Activated B cell treated with CpG ODN at 0.5 μM for 24 hours (primary cell): ENCODE measurements around the gene STX4. TPM values are rescaled to one million over a fixed set of nuclear protein-coding genes. Genes with fewer than 3 reads are reported as not detected.
A peak's percentile ranks its signal among the peaks of the same experiment; 100 is the strongest.

Experiments used
- ATAC-seq: fragments of 200-7000 bp; cut with Tn5 transposase; one replicate; pipeline ENCODE4 v1.10.0; 2021; ENCODE audit warnings: low read depth, mild to moderate bottlenecking, moderate library complexity
- CTCF ChIA-PET: fragments of 350-600 bp; sonication (Branson Sonifier 250); formaldehyde crosslinking; loops from one replicate; lab custom pipeline; 2021; ENCODE audit warnings: antibody characterized with exemption; lab: Charles Lee
- POLR2A ChIA-PET: fragments of 350-600 bp; sonication (Branson Sonifier 250); formaldehyde crosslinking; loops from one replicate; lab custom pipeline; 2021; ENCODE audit warnings: antibody characterized with exemption; lab: Charles Lee
- DNase-seq: peaks from one replicate; pipeline ENCODE4 v3.0.0; 2022
- H3K27ac Mint-ChIP-seq: one replicate; pipeline ENCODE4 v1.8.0; 2020; ENCODE audit warnings: mixed read lengths
- H3K27me3 Mint-ChIP-seq: one replicate; pipeline ENCODE4 v1.8.0; 2021; ENCODE audit warnings: mixed read lengths
- H3K36me3 Mint-ChIP-seq: one replicate; pipeline ENCODE4 v1.8.0; 2021; ENCODE audit warnings: low read depth, mixed read lengths
- H3K4me1 Mint-ChIP-seq: one replicate; pipeline ENCODE4 v1.8.0; 2021; ENCODE audit warnings: mixed read lengths
- H3K4me3 Mint-ChIP-seq: one replicate; pipeline ENCODE4 v1.8.0; 2020; ENCODE audit warnings: mild to moderate bottlenecking, mixed read lengths
- H3K9me3 Mint-ChIP-seq: one replicate; pipeline ENCODE4 v1.8.0; 2020; ENCODE audit warnings: mixed read lengths
- CTCF ChIP-seq: fragments of 200-600 bp; IDR thresholded peaks from one replicate; pipeline ENCODE4 v1.8.0; 2022; ENCODE audit warnings: antibody characterized with exemption, mild to moderate bottlenecking
- intact Hi-C: fragments of 100-400 bp; cut with micrococcal nuclease; formaldehyde crosslinking; loops from one replicate; pipeline ENCODE4 v1.15.1; 2024
- total RNA-seq: library from RNA; stranded (reverse); gene quantifications from 2 replicates; pipeline ENCODE4 v1.2.3, GENCODE V29; 2022

STX4 gene
- total RNA-seq, 1 donor from 2014 or later, result 107 TPM

GRCh38 chr16:31063495-31063842, 30.1 kb downstream of the STX4 start:
- DNase-seq, result no peak
- POLR2A ChIA-PET, result interaction anchor here (2.5 kb wide), 1 partner anchor 10 kb away, joined by 8 read pairs; the partner anchor contains the start of genes ZNF646 and ZNF668
- ATAC-seq, result no peak
- H3K27ac Mint-ChIP-seq, result no peak overlapping the region
- H3K36me3 Mint-ChIP-seq, result peaks cover 27% of the 10 kb centered on the region
- intact Hi-C loops, result no loop called here
- no peak overlapping the region for H3K4me3 Mint-ChIP-seq
- peaks cover 4% of the 10 kb centered on the region for H3K4me1 Mint-ChIP-seq
- TF ChIP-seq CTCF, result no peak
- H3K27me3 Mint-ChIP-seq, result no peaks in the 10 kb centered on the region
- no peaks in the 10 kb centered on the region for H3K9me3 Mint-ChIP-seq
- CTCF ChIA-PET, result no interaction called here

- no peaks in the 10 kb centered on the region for H3K27me3 Mint-ChIP-seq
- intact Hi-C loops, result no loop called here
- H3K4me1 Mint-ChIP-seq, result peaks cover 7% of the 10 kb centered on the region
- no peaks in the 10 kb centered on the region for H3K9me3 Mint-ChIP-seq
- no peak overlapping the region for H3K27ac Mint-ChIP-seq
- ChIA-PET CTCF (no interaction called here), POLR2A (interaction anchor here (1.1 to 2.5 kb wide), 2 partner anchors 10 to 13 kb away, joined by 3 to 8 read pairs; partner anchors contain the start of genes ZNF646 and ZNF668)
- ATAC-seq (no peak), DNase-seq (no peak)
- peaks cover 27% of the 10 kb centered on the region for H3K36me3 Mint-ChIP-seq
- no peak overlapping the region for H3K4me3 Mint-ChIP-seq
- TF ChIP-seq CTCF, result no peak
Measured at GRCh38 chr16:31063843-31064611, 30.7 kb downstream of the STX4 start.

GRCh38 chr16:31064882-31065461, 31.6 kb downstream of the STX4 start:
- intact Hi-C loops, result no loop called here
- Mint-ChIP-seq H3K4me1 (peaks cover 7% of the 10 kb centered on the region), H3K36me3 (peaks cover 25% of the 10 kb centered on the region), H3K4me3 (no peak overlapping the region), H3K27ac (no peak overlapping the region), H3K27me3 (no peaks in the 10 kb centered on the region), H3K9me3 (no peaks in the 10 kb centered on the region)
- TF ChIP-seq CTCF, result no peak
- POLR2A ChIA-PET, result interaction anchor here (0.5 to 2.5 kb wide), 3 partner anchors 9 to 21 kb away, joined by 3 to 8 read pairs (median 4); partner anchors contain the start of genes ZNF646 and ZNF668
- DNase-seq, result no peak
- CTCF ChIA-PET, result no interaction called here
- ATAC-seq, result no peak

- Mint-ChIP-seq H3K4me3 (no peak overlapping the region), H3K27me3 (no peaks in the 10 kb centered on the region), H3K36me3 (peaks cover 11% of the 10 kb centered on the region), H3K4me1 (peaks cover 15% of the 10 kb centered on the region), H3K9me3 (no peaks in the 10 kb centered on the region), H3K27ac (no peak overlapping the region)
- intact Hi-C loops, result no loop called here
- ATAC-seq, result no peak
- ChIA-PET POLR2A (interaction anchor here (0.6 to 1.0 kb wide), 3 partner anchors 25 to 183 kb away, joined by 3 to 8 read pairs (median 4); partner anchors contain the start of gene SETD1A), CTCF (no interaction called here)
- no peak for DNase-seq
- no peak for TF ChIP-seq CTCF
Measured at GRCh38 chr16:31067342-31067741, 34.0 kb downstream of the STX4 start.

GRCh38 chr16:31071861-31072260, 38.5 kb downstream of the STX4 start:
- intact Hi-C loops, result loop anchor here (5.0 kb wide), 1 partner anchor 370 kb away; the partner anchor contains the start of gene ZNF843
- H3K27me3 Mint-ChIP-seq, result no peaks in the 10 kb centered on the region
- H3K4me3 Mint-ChIP-seq, result peak overlapping the region; percentile 96
- ChIA-PET CTCF (interaction anchor here (1.0 kb wide), 1 partner anchor 70 kb away, joined by 3 read pairs; no protein-coding TSS in a partner anchor), POLR2A (no interaction called here)
- H3K27ac Mint-ChIP-seq, result peak overlapping the region; percentile 81
- no peaks in the 10 kb centered on the region for H3K9me3 Mint-ChIP-seq
- peaks cover 37% of the 10 kb centered on the region for H3K4me1 Mint-ChIP-seq
- peaks cover 32% of the 10 kb centered on the region for H3K36me3 Mint-ChIP-seq
- DNase-seq (no peak), ATAC-seq (no peak)
- no peak for TF ChIP-seq CTCF
